GM12892 (cell line): Measurements from ENCODE around the gene MLXIP.

Experiments used
- POLR2A ChIP-seq: IDR thresholded peaks from 2 replicates; pipeline ENCODE4 v1.6.1; 2011; ENCODE audit warnings: low read depth, low read length, control low read depth
- POLR2AphosphoS5 ChIP-seq: IDR thresholded peaks from 2 replicates; pipeline ENCODE4 v1.6.1; 2011; ENCODE audit warnings: low read depth, low read length, control low read depth

- TF ChIP-seq POLR2A (no peak), POLR2AphosphoS5 (no peak)
Measured at GRCh38 chr12:122185079-122185478, 106.5 kb downstream of the MLXIP start.
